ENCODE data around the gene SP7. TPM values are rescaled to one million over a fixed set of nuclear protein-coding genes. Genes with fewer than 3 reads are reported as not detected.
"Not testable (repeated sequence)": the region's sequence is repeated elsewhere in the genome, so short reads cannot be mapped to it uniquely, and the experiment has no call there.

The SP7 gene
- total RNA-seq, 4 donors from 2014 or later: 0.34 to 0.62 TPM; not detected in 2

GRCh38 chr12:53333289-53333688 lies 2.9 kb downstream of the SP7 start:
- intact Hi-C loops (cut with DNase I; ENCODE audit: low total_unique reads): no loop called here
- Histone ChIP-seq H3K9me3 (no peaks in the 10 kb centered on the region), H3K27ac (no peak overlapping the region), H3K36me3 (no peaks in the 10 kb centered on the region), H3K4me1 (no peaks in the 10 kb centered on the region), H3K27me3 (no peaks in the 10 kb centered on the region), H3K4me3 (no peak overlapping the region)
- DNase-seq: no peak
- TF ChIP-seq CTCF (IDR thresholded peaks at IDR 0.05) (no peak), POLR2A (IDR thresholded peaks at IDR 0.05) (no peak)

- Histone ChIP-seq H3K36me3 (no peaks in the 10 kb centered on the region), H3K27ac (no peak overlapping the region), H3K4me1 (no peaks in the 10 kb centered on the region), H3K4me3 (no peak overlapping the region), H3K27me3 (no peaks in the 10 kb centered on the region), H3K9me3 (no peaks in the 10 kb centered on the region)
- no peak for DNase-seq
- TF ChIP-seq POLR2A (IDR thresholded peaks at IDR 0.05) (no peak), CTCF (IDR thresholded peaks at IDR 0.05) (no peak)
- intact Hi-C loops (cut with DNase I; ENCODE audit: low total_unique reads): no loop called here
Observed at GRCh38 chr12:53332744-53333143, 3.4 kb downstream of the SP7 start.

- DNase-seq; H3K27me3 ChIP-seq; H3K4me1 ChIP-seq; H3K27ac ChIP-seq; H3K4me3 ChIP-seq; intact Hi-C loops (cut with DNase I; ENCODE audit: low total_unique reads); H3K36me3 ChIP-seq; H3K9me3 ChIP-seq: not testable (repeated sequence)
Observed at GRCh38 chr12:53332339-53332738, 3.8 kb downstream of the SP7 start.

GRCh38 chr12:53330671-53331070 lies 5.5 kb downstream of the SP7 start:
- TF ChIP-seq POLR2A (IDR thresholded peaks at IDR 0.05) (no peak), CTCF (IDR thresholded peaks at IDR 0.05) (no peak)
- H3K4me3 ChIP-seq: no peak overlapping the region
- no peak for DNase-seq
- no peaks in the 10 kb centered on the region for H3K36me3 ChIP-seq
- intact Hi-C loops (cut with DNase I; ENCODE audit: low total_unique reads): no loop called here
- H3K27ac ChIP-seq: no peak overlapping the region
- H3K4me1 ChIP-seq: no peaks in the 10 kb centered on the region
- no peaks in the 10 kb centered on the region for H3K27me3 ChIP-seq
- no peaks in the 10 kb centered on the region for H3K9me3 ChIP-seq

GRCh38 chr12:53328043-53328435 lies 8.1 kb downstream of the SP7 start:
- TF ChIP-seq POLR2A (IDR thresholded peaks at IDR 0.05): no peak
- TF ChIP-seq CTCF (IDR thresholded peaks at IDR 0.05): no peak
- Histone ChIP-seq H3K36me3 (no peaks in the 10 kb centered on the region), H3K27me3 (no peaks in the 10 kb centered on the region), H3K9me3 (no peaks in the 10 kb centered on the region), H3K4me1 (no peaks in the 10 kb centered on the region), H3K27ac (no peak overlapping the region), H3K4me3 (no peak overlapping the region)
- intact Hi-C loops (cut with DNase I; ENCODE audit: low total_unique reads): no loop called here
- DNase-seq: no peak

GRCh38 chr12:53327435-53328042 lies 8.6 kb downstream of the SP7 start:
- Histone ChIP-seq H3K36me3 (no peaks in the 10 kb centered on the region), H3K4me1 (no peaks in the 10 kb centered on the region), H3K27me3 (no peaks in the 10 kb centered on the region), H3K4me3 (no peak overlapping the region), H3K9me3 (no peaks in the 10 kb centered on the region), H3K27ac (no peak overlapping the region)
- intact Hi-C loops (cut with DNase I; ENCODE audit: low total_unique reads): no loop called here
- TF ChIP-seq CTCF (IDR thresholded peaks at IDR 0.05) (no peak), POLR2A (IDR thresholded peaks at IDR 0.05) (no peak)
- no peak for DNase-seq

Measured in uterus (tissue), 4 donors.